ENCODE data around the gene CLNS1A.

DNA sequence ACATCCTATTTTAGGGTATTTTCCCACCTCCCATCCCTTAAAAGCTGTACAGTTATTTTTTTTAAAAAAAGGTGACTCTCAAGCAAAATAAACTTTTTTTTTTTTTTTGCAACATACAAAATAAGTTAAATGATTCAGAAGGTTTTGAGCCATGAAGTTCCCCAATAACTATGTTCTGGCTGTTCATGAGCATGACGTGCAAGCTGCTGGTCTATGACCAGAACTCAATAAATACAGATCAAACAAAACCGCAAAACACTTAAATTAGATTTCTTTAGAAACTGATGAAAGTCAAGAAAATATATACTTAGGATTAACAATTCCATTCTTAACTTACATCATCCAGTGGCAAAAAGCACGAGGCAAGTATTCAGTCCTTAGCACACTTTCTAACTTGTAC lies 24.1 kb upstream of the CLNS1A start:
- TF ChIP-seq, protein P1, sequence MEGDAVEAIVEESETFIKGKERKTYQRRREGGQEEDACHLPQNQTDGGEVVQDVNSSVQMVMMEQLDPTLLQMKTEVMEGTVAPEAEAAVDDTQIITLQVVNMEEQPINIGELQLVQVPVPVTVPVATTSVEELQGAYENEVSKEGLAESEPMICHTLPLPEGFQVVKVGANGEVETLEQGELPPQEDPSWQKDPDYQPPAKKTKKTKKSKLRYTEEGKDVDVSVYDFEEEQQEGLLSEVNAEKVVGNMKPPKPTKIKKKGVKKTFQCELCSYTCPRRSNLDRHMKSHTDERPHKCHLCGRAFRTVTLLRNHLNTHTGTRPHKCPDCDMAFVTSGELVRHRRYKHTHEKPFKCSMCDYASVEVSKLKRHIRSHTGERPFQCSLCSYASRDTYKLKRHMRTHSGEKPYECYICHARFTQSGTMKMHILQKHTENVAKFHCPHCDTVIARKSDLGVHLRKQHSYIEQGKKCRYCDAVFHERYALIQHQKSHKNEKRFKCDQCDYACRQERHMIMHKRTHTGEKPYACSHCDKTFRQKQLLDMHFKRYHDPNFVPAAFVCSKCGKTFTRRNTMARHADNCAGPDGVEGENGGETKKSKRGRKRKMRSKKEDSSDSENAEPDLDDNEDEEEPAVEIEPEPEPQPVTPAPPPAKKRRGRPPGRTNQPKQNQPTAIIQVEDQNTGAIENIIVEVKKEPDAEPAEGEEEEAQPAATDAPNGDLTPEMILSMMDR (optimal IDR thresholded peaks at IDR 0.05 in 1 of 3, IDR thresholded peaks at IDR 0.05 in 1 of 3, conservative IDR thresholded peaks at IDR 0.05 in 1 of 3; ENCODE audit: extremely low read depth in 1 of 3, insufficient read depth in 2 of 3, low read length in 3 of 3): no peak
- TF ChIP-seq EZH2 (IDR thresholded peaks at IDR 0.05; ENCODE audit: low read length): no peak

Measured in keratinocyte (primary cell).